A673 (cell line): Measurements from ENCODE around the gene ARHGAP22. TPM values are rescaled to one million over a fixed set of nuclear protein-coding genes. Genes with fewer than 3 reads are reported as not detected.

Experiments
- BruUV-seq: library from RNA; stranded (reverse); fragments of 400-500 nt; replicated peaks from 2 replicates; lab custom pipeline; 2021; lab: Mats Ljungman, UMichigan
- CTCF ChIA-PET: fragments of 300-600 bp; sonication (Branson Sonifier 250); formaldehyde crosslinking; loops from one replicate; lab custom pipeline; 2022; ENCODE audit warnings: antibody characterized with exemption; lab: Charles Lee
- POLR2A ChIA-PET: fragments of 300-600 bp; sonication (Branson Sonifier 250); formaldehyde crosslinking; loops from one replicate; lab custom pipeline; 2022; ENCODE audit warnings: antibody characterized with exemption; ENCODE audit not compliant: low non-redundant PET; lab: Charles Lee
- DNase-seq: peaks from one replicate; pipeline ENCODE4 v3.0.0-alpha.2; 2015; ENCODE audit warnings: low spot score
- H3K27ac ChIP-seq: fragments of 200-600 bp; sonication (generic); 2 replicates; pipeline ENCODE4 v1.5.1; 2016; ENCODE audit warnings: mixed run types, low read depth, mild to moderate bottlenecking, mixed read lengths, antibody characterized with exemption, low read length; ENCODE audit not compliant: poor library complexity, severe bottlenecking
- H3K27me3 ChIP-seq: fragments of 200-600 bp; sonication (generic); replicated peaks from 2 replicates; pipeline ENCODE4 v1.6.1; 2017; ENCODE audit warnings: mixed run types, low read depth, mild to moderate bottlenecking, mixed read lengths, antibody characterized with exemption, low read length; ENCODE audit not compliant: insufficient read depth, poor library complexity
- H3K36me3 ChIP-seq: fragments of 200-600 bp; sonication (generic); 2 replicates; pipeline ENCODE4 v1.6.1; 2016; ENCODE audit warnings: mixed run types, mild to moderate bottlenecking, mixed read lengths, antibody characterized with exemption, low read length; ENCODE audit not compliant: insufficient read depth, poor library complexity, severe bottlenecking
- H3K4me1 ChIP-seq: fragments of 200-600 bp; sonication (generic); 2 replicates; pipeline ENCODE4 v1.6.1; 2017; ENCODE audit warnings: mixed run types, mild to moderate bottlenecking, mixed read lengths, antibody characterized with exemption, low read length; ENCODE audit not compliant: insufficient read depth, poor library complexity, severe bottlenecking
- H3K4me3 ChIP-seq: fragments of 200-600 bp; sonication (generic); 2 replicates; pipeline ENCODE4 v1.5.1; 2016; ENCODE audit warnings: low read depth, mixed run types, mild to moderate bottlenecking, mixed read lengths, low read length; ENCODE audit not compliant: poor library complexity, severe bottlenecking
- H3K9me3 ChIP-seq: fragments of 200-600 bp; sonication (generic); 2 replicates; pipeline ENCODE4 v1.6.1; 2016; ENCODE audit warnings: mixed run types, low read depth, mild to moderate bottlenecking, mixed read lengths, antibody characterized with exemption, low read length; ENCODE audit not compliant: poor library complexity, severe bottlenecking
- CTCF ChIP-seq: fragments of 300-800, 200-600 bp; sonication (generic); conservative IDR thresholded peaks from 2 replicates; pipeline ENCODE4 v1.5.1; 2017; ENCODE audit warnings: low read depth, mild to moderate bottlenecking, antibody characterized with exemption, low read length, moderate library complexity, mixed read lengths
- EZH2 ChIP-seq: fragments of 200-600 bp; sonication (generic); IDR thresholded peaks from 2 replicates; pipeline ENCODE4 v1.6.1; 2017; ENCODE audit warnings: borderline replicate concordance, low read depth, mild to moderate bottlenecking, mixed read lengths, antibody characterized with exemption, low read length; ENCODE audit not compliant: poor library complexity, severe bottlenecking
- intact Hi-C: fragments of 100-400 bp; cut with micrococcal nuclease; formaldehyde crosslinking; loops from one replicate; pipeline ENCODE4 v1.10.0; 2022; ENCODE audit not compliant: unreplicated experiment
- total RNA-seq: library from RNA; stranded (reverse); gene quantifications from 2 replicates; pipeline ENCODE4 v1.2.3, GENCODE V29; 2021

Gene ARHGAP22
- total RNA-seq, 1 experiment from 2014 or later, result 0.47 TPM

DNA sequence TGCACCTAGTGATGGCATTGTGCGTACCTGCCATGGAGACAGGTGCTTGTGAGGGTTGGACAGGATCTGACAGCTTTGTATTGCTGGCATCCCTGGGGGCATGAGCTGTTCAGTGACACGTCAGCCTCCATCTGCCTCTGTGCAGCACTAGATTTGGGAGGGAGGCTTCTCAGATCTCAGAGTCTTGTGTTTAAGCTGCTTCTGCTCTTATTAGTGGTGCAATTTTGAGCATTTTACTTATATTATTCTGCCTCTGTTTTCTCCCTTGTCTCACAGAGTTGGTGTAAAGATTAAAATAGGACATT lies 5.1 kb downstream of the ARHGAP22 start:
- Histone ChIP-seq H3K9me3 (no peaks in the 10 kb centered on the region), H3K27ac (no peak overlapping the region), H3K36me3 (no peaks in the 10 kb centered on the region), H3K4me3 (no peak overlapping the region), H3K4me1 (no peaks in the 10 kb centered on the region), H3K27me3 (peaks cover 41% of the 10 kb centered on the region)
- POLR2A ChIA-PET, result no interaction called here
- DNase-seq, result no peak
- BruUV-seq, result no TSS peak
- CTCF ChIA-PET, result no interaction called here
- intact Hi-C loops, result no loop called here
- TF ChIP-seq EZH2 (no peak), CTCF (no peak)

- intact Hi-C loops, result no loop called here
- ChIA-PET POLR2A (no interaction called here), CTCF (no interaction called here)
- Histone ChIP-seq H3K27ac (no peak overlapping the region), H3K4me1 (no peaks in the 10 kb centered on the region), H3K36me3 (no peaks in the 10 kb centered on the region), H3K9me3 (no peaks in the 10 kb centered on the region), H3K27me3 (peaks cover 35% of the 10 kb centered on the region), H3K4me3 (no peak overlapping the region)
- TF ChIP-seq CTCF (no peak), EZH2 (no peak)
- BruUV-seq, result no TSS peak
- DNase-seq, result no peak
These were observed 5.7 kb downstream of the ARHGAP22 start for GRCh38 chr10:48598936-48599829.

DNA sequence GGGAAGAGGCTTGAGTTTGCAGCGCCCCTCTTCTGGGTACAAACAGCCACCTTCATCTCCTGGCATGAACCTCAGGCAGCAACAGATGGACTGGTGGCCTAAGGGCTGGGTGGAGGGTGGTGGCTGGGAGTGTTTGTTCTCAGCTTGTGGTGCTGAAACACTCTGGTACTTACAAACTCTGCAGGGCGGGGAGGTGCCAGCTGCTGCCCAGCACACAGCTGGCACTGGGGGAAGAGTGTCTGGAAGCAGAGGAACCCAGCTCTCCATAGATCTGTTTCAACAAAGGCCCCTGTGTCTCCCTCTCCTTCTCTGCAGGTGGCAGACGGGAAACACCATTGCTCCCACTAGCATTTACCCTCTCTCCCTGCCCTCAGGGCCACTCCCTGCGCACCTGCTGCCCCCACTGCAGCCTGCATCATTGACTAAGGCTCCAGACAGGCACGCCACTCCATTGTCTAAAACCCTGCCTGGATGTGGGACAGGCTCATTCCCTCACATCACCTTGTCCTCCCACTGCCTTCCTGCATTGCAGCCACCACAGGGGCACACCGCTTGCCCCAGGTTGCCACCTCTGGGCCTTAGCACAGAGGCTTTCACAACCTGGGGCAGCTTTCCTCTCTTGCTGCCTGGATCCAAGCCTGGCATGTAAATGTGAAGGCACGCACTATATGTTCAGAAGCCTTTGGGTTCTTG lies 6.5 kb downstream of the ARHGAP22 start:
- no peak overlapping the region for H3K27ac ChIP-seq
- CTCF ChIA-PET, result no interaction called here
- TF ChIP-seq CTCF (no peak), EZH2 (no peak)
- POLR2A ChIA-PET, result no interaction called here
- H3K27me3 ChIP-seq, result peaks cover 32% of the 10 kb centered on the region
- no TSS peak for BruUV-seq
- no peak overlapping the region for H3K4me3 ChIP-seq
- no peaks in the 10 kb centered on the region for H3K9me3 ChIP-seq
- H3K36me3 ChIP-seq, result no peaks in the 10 kb centered on the region
- intact Hi-C loops, result no loop called here
- no peaks in the 10 kb centered on the region for H3K4me1 ChIP-seq
- DNase-seq, result no peak
